Glomerular visceral epithelial cell (primary cell): ENCODE results near the gene HDAC9.
A peak's percentile ranks its signal among the peaks of the same experiment; 100 is the strongest.

Source experiments
- DNase-seq: peaks from one replicate; pipeline ENCODE4 v3.0.0-alpha.2; 2016; ENCODE audit errors: extremely low spot score

Gene HDAC9

GRCh38 chr7:18590241-18590640 is 94.7 kb downstream of the HDAC9 start:
- DNase-seq = no peak

DNA sequence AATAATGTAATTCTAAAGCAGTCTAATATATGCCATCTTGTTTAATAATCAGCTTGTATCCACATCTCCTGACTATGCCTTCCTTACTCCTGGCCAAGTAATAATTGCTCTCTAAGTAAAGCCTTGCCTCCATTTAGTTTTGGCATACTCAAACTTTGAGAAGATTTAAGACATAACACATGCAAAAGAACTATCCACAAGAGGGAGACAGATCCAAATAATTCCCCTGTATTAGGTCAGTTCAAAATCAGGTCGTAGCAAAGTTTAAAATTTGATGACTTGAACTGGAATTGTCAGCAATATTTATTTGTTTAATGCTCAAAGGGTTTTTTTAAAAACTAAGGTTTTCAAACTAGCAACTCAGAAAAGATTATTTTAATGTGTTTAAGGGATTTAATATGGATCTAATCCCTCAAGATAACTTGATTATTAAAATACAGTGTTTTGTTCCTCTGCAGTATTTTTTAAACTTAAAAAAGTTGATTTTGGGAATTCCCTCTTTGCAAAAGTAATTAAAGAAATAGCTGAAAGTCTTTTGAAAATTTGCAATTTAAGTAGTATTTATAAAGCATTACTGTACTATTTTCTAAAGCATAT is 95.3 kb downstream of the HDAC9 start:
- peak; percentile 31 for DNase-seq

- DNase-seq = no peak
These were observed 98.2 kb downstream of the HDAC9 start for GRCh38 chr7:18593602-18594279.

- DNase-seq = no peak
These were observed 102.2 kb downstream of the HDAC9 start for GRCh38 chr7:18597754-18598153.

DNA sequence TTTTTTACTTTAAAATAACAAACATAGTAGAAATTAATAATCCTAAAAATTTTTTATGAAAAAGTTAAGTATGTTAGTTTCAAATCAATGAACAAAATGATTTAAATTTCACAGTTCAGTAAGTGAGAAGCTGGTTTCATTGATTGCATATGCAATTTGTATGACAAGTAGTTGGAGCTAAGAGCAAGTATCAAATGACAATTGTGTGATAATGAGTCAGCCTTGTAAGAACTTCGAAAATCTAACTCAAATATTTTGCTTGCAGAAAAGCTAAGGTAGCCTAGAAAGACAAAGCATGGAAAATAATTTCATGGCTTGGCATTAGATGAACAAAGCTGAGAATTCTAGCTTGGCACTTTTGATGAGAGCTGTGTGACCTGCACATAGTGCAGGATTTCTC is 111.5 kb downstream of the HDAC9 start:
- DNase-seq = no peak

GRCh38 chr7:18610331-18610948 is 114.9 kb downstream of the HDAC9 start:
- DNase-seq = no peak

DNA sequence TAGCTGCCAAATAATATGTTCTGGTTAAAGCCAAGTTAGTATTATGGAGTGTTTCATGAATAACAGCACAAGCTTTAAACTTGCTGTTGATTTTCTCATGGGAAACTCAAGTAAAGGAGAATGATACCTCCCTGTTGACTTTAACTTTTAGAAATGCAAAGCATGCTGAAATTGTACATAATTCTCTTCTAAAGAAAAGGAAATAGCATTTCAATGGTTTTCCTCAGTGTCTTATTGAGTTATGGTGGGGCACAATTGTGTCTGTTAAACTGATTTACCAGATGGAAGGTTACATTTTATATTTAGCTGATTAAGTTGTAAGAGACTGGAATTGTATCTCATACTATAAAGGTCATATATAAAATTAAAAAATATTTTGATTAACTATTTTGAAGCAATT is 119.3 kb downstream of the HDAC9 start:
- no peak for DNase-seq

- DNase-seq = no peak
These were observed 123.8 kb downstream of the HDAC9 start for GRCh38 chr7:18619311-18619710.

GRCh38 chr7:18623389-18623788 is 127.8 kb downstream of the HDAC9 start:
- peak; percentile 7 for DNase-seq

- DNase-seq = no peak
These were observed 128.9 kb downstream of the HDAC9 start for GRCh38 chr7:18624459-18624858.

DNA sequence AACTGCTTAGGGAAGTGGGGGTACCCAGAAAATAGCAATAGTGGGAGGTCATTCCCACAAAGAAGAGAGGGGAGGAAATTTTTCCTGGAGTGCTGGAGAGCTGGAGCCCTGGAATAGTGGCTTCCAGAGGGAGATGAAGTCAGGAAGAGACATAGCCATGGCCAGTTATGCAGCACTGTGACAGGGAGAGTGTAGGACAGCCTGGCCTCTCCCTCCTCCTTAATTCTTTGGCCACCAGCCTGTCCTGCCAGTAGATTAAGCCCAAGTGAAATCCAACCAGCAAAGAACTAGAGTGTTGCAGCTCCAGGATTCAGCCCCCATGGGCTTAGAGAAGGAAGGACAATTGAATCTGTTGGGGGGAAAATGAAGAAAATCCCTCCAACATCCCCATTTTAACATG is 130.5 kb downstream of the HDAC9 start:
- DNase-seq = no peak

DNA sequence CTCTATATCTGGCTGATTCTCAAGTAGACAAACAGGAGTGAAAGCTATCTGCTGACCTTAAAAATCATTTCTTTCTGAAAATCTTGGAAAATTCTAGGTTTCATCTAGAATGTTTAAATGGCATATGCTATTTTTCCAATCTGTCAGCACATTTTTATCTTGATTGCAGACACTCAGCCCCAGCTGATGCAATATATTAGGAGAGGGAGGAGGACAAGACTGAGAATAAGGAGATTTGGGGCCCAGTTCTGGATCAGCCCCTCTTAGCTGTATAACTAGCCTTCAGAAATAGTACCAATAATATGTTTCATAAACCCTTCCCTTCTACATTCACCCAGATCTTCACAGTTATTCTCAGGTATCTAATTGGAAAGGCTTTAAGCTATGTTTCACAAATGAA is 131.2 kb downstream of the HDAC9 start:
- no peak for DNase-seq

DNA sequence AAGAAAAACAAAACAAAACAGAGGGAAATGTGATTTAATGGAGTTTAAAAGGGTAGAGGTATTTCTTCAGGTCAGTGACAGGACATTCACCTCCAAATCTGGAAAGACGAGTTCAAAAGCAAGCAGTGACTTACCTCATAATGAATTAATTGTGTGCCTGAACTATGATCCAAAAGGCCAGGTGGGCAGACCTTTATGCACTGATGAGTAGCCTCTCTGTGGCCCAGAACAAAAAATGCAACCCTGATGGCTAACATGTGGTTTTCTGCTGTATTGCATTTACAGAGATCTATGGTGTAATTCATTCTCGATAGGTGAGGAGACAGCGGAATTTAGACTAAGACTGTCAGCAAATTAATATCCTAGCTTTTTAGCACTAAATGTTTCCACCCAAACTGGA is 142.0 kb downstream of the HDAC9 start:
- no peak for DNase-seq

DNA sequence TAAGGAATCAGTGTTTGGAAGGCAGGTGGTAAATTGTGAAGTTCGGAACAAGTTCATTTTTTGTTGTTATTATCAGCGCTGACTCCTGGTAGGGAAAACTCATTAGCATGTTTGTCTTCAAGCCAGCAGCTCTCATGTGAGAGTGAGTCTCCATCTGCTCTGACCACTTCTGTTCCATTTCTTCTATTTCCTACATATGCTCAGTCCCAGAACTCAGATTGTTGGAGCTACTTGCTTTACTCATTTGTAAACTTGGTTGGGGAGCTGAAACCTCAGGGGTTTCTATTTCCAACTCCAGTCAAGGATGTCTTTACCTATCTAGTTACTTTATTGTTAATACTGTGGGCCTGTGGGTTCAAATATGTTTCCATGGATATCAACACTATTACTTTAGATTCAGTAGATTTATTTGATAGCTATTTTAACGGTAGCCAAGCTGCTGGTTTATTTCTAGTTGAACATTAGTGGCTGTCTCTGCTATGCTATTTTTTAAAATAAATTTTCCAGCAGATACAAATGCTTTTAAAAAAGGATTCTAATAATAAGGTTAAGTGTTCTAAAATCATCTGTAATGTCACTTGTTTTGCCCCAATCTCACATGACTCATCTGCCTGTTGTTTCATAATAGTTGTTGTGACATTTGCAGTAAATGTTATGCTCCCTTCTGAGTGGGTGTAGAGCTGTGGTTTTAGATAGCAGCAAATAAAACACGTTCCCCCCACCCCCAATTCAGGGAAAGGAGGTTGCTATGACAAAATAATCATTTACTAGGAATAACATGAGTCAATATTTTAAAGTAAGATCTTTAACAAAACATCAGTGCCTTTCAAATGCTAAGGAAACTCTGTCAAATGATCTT is 143.3 kb downstream of the HDAC9 start:
- peak; percentile 2 for DNase-seq

DNA sequence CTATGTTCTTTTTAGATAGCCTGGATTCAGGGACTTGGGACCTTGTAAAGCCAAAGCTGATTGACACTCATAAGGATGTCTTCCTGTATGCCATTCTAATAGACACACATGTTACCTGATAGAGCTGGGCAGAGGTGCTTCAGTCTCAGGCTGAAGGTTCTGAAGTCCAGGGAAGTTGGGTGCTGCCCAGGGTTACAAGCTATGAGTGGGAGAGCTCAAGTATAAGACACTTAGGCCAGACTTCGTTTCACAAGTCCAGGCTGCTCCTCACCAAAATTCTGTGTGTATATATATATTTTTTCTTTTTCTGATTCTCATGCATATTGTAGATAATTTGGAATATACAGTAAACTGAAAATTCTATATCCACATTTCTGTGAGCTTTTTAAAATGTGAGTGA is 144.2 kb downstream of the HDAC9 start:
- no peak for DNase-seq

GRCh38 chr7:18644981-18645380 is 149.4 kb downstream of the HDAC9 start:
- DNase-seq = no peak

- no peak for DNase-seq
These were observed 152.0 kb downstream of the HDAC9 start for GRCh38 chr7:18647582-18647981.

GRCh38 chr7:18648849-18649758 is 153.6 kb downstream of the HDAC9 start:
- no peak for DNase-seq

- DNase-seq = no peak
These were observed 158.0 kb downstream of the HDAC9 start for GRCh38 chr7:18653381-18654155.

DNA sequence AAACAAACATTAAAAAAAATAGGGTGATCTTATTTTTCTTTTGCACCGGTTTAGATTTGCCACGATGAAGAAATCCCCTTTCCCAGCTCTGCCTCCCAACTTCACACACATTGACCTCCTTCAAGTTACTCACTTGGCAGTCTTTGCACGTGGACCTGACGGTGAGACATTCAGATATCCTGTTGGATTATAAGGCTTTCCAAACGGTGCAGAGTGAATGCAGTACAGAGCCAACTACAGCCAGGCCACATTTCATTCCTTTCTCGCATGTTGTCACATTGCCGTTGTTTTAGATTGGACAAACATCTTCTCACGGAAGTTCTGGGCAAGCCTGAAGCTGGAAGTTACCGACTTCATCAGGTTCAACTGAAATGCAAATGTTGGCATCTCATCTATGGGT is 159.2 kb downstream of the HDAC9 start:
- no peak for DNase-seq

DNA sequence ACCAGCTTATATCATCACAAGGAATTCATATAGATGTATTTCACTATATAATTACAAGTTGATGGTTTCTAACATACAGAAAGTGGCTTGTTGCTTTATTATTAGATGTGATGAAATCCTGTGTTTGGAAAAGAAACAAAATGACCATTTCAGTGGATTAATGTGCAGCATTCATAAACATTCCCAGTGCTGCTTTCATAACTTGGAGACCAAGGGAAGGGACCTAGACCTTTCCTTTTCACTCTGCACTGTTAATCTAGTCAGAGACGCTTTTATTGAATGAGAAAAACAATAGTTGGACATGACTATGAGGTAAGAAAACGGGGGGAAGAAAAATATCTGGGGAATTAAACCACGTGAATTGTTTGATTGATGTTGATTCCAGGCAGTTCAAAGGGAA is 160.0 kb downstream of the HDAC9 start:
- no peak for DNase-seq
